Prostate gland (tissue), 2 donors: ENCODE results near the gene UBB.

Source experiments
- CTCF ChIP-seq, 4 experiments: fragments of 200-600 bp in 2 of 4; fragments of 450-650 bp in 2 of 4; sonication (generic) in 2 of 4; IDR thresholded peaks; 1 replicate in 3 of 4; 2 replicates in 1 of 4; pipeline ENCODE4 v1.5.1; 2016 to 2019; ENCODE audit warnings: antibody characterized with exemption in 4 of 4, mild to moderate bottlenecking in 2 of 4, moderate library complexity in 2 of 4
- POLR2A ChIP-seq: fragments of 450-650 bp; IDR thresholded peaks from one replicate; pipeline ENCODE4 v1.6.1; 2016; ENCODE audit warnings: antibody characterized with exemption, mild to moderate bottlenecking
- POLR2AphosphoS5 ChIP-seq: sonication (generic); formaldehyde crosslinking; IDR thresholded peaks from one replicate; pipeline ENCODE4 v1.6.1; 2017; ENCODE audit warnings: antibody characterized with exemption

- TF ChIP-seq CTCF (IDR thresholded peaks at IDR 0.05) (no peak), POLR2A (no peak), POLR2AphosphoS5 (peak; percentile 9)
Observed at GRCh38 chr17:16381496-16381820, 567 bp downstream of the UBB start.
